ENCODE data around the gene C1QTNF4. TPM values are rescaled to one million over a fixed set of nuclear protein-coding genes. Genes with fewer than 3 reads are reported as not detected.
A peak's percentile ranks its signal among the peaks of the same experiment; 100 is the strongest.
"Not testable (repeated sequence)": the region's sequence is repeated elsewhere in the genome, so short reads cannot be mapped to it uniquely, and the experiment has no call there.

Gene C1QTNF4
- total RNA-seq = 0.45 TPM

DNA sequence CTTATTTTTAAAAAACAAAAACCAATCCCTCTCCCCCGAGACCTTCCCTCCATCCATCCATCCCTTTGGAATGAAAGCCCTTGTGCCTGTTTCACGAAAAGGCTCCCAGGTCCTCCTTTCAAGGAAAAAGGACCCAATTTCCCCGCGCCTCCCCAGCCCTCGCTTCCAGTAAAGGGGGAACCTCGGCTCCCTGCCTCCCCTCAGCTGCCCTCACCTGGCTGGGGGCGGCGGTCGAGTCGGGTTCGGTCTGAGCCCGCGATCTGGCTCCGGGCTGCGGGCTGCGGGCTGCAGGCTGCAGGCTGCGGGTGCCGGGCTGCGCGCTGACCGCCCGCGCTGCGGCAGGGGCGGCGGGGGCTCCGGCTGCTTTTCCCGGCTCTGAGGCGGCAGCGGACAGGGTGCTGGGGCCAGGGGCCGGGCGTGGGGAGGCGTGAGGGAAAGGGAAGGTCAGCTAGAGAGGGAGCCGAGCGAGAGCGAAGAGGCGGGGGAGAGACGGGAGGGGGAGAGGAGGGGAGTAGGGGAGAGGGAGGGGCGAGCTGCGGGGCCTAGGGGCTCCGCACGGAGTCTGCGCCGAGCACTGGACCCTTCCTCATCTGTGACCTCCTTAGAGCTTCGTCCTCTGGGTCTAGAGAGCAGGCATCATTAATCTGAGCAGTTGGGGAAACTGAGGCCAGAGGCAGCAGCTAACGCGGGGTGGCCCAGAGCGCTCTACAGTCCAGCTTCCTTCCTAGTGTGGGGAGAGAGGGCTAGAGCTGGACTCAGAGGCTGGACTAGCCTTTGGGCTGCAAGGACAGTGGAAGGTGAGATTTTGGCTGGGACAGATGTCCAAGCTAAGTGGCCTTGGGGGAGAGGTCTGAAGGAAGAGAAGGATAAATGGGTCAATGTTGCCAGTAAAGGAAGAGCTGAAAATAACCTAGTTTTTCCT lies at the start of gene C1QTNF4:
Gene C1QTNF4 (minus strand): TSS at position 478 of the 922 bp plus-strand sequence. CDS start 3,601 bp downstream, outside the sequence.
- DNase-seq (ENCODE audit: low spot score) = no peak
- ATAC-seq = no peak

DNA sequence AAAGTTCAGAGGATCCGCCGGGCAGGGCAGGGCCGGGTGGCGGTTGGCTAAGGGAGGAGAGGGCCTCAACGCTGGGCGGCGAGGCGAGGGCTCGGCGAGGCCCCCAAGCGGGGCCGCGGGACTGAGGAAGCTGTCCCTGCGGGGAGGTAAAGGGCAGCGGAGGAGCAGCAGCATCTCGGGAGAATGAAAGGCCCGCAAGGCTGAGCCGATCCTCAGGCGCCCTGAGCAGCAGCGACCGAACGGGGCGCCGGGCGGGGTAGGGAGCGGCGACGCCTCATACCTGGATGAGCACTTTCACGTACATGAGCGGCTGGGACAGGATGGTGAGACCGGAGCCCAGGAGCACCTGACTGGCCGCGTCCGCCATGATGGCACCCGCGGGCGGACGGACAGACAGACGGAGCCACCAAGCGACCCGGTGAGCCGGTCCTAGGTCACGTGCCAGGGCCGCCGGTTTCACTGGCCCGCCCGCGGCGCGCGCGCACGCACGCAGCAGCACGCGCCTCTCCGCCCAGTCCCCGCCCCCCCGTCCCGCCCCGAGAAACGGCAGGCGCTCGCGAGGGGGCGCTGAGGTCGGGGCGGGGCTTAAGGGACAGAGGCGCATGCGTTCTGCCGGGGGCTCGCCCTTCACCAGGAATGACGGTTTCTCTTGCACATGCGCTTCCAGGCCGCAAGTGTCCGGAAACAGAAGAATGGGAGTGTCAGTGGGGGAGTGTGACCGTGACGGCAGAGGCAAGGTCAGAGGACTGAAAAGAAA lies 48.1 kb upstream of the C1QTNF4 start, which contains the start of gene MTCH2:
Gene MTCH2 (minus strand): TSS at position 461 of the 757 bp plus-strand sequence. CDS start 94 bp downstream, at position 367.
- peak; percentile 97 for DNase-seq (ENCODE audit: low spot score)

DNA sequence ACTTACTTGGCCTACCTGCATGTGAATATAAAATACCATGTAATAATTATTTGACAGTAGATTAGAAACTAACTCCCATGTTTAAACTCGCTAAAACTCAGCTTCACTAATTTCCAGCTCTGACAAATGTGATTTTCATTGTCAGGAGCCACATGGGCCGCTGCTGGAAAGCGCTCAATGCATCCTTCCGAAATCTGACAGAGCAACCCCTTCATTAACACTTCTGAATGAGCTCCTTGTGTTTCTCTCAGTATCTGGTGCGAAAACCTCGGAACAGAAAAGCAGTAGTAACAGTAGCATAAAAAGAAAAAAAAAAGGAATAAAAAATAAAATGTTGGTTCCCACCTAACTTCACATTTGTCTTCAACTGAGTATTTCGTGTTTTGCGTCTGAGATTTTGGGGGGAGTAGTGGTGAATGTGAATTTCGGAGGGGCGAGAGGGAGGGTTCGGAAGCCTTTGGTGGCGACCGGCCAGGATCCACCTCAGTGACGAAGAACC lies 47.4 kb upstream of the C1QTNF4 start:
- DNase-seq (ENCODE audit: low spot score) = no peak
- no peak for ATAC-seq

More for the DNA sequence above, 48.1 kb upstream of the C1QTNF4 start, which contains the start of gene MTCH2:
- ATAC-seq = peak; percentile 89

DNA sequence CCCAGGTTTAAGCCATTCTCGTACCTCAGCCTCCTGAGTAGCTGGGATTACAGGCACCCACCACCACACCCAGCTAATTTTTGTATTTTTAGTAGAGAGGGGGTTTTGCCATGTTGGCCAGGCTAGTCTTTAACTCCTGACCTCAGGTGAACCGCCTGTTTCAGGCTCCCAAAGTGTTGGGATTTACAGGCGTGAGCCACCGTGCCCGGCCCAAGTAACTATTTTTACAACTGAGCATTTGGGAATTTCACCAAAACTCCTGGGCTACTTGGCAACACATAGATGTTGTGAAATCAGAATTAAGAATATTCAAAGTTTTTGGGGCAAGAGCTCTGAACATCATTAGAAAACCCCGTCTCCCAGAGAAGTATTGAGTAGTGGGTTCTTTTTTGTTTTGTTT lies 46.3 kb upstream of the C1QTNF4 start:
- ATAC-seq (peak; percentile 3), DNase-seq (ENCODE audit: low spot score) (peak; percentile 48)

DNA sequence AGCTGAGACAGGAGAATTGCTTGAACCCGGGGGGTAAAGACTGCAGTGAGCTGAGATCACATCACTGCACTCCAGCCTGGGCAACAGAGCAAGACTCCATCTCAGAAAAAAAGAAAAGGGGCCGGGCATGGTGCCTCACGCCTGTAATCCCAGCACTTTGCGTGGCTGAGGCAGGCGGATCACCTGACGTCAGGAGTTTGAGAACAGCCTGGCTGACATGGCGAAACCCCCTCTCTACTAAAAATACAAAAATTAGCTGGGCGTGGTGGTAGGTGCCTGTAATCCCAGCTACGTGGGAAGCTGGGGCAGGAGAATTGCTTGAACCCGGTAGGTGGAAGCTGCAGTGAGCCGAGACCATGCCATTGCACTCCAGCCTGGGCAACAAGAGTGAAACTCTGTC lies 42.1 kb upstream of the C1QTNF4 start:
- not testable (repeated sequence) for ATAC-seq

DNA sequence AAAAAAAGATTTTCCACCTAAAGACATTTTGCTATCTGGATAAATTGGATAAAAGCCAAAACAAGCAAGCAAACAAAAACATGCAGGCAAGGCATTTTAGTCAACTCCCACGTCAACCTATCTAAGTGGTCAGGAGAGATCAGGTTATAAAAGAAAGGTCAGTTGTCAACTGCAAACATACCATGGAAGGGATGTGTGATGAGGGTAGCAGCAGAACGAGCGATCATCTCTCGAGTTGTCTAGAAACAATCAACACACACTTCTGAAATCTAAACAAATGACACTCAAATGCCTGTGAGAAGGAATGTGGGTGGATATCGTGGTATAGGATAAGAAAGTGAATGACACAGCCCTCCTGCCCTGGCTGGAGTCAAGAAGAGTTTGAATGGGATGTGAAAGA lies 37.3 kb upstream of the C1QTNF4 start:
- no peak for DNase-seq (ENCODE audit: low spot score)
- peak; percentile 48 for ATAC-seq

More for the DNA sequence above, 42.1 kb upstream of the C1QTNF4 start:
- not testable (repeated sequence) for DNase-seq (ENCODE audit: low spot score)

DNA sequence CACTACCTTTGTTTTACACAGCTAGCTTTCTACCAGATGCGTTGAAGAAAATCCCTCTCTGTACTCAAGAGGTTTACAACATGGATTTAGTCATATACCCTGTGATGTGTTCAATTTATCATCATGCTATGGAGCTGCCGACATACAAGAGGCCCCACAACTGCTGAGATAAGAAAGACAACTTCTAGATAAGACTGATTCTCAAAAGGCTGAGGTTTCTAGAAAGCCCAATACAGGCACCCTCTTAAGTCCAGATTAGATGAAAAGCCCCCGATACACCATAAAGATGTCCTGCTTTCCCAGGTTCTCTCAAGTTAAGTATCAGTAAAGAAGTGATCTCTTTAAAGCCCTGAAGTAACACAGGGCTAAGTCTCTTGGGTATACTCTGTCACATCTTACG lies 33.8 kb upstream of the C1QTNF4 start:
- ATAC-seq = no peak
- no peak for DNase-seq (ENCODE audit: low spot score)

DNA sequence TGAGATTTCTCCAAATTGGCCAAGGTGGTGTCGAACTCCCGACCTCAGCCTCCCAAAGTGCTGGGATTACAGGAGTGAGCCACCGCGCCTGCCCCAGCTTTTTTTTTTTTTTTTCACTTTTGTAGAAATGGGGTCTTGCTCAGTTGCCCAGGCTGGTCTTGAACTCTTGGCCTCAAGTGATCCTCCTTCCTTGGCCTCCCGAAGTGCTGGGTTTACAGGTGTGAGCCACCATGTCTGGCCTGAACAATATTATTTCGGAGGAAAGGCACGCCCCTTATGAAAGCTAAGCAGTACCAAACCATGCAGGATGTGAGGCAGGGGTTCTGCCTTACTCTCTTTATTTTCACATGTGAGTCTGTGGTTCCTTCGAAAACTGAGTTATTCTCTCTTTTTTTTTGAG lies 32.0 kb upstream of the C1QTNF4 start:
- ATAC-seq (no peak), DNase-seq (ENCODE audit: low spot score) (no peak)

DNA sequence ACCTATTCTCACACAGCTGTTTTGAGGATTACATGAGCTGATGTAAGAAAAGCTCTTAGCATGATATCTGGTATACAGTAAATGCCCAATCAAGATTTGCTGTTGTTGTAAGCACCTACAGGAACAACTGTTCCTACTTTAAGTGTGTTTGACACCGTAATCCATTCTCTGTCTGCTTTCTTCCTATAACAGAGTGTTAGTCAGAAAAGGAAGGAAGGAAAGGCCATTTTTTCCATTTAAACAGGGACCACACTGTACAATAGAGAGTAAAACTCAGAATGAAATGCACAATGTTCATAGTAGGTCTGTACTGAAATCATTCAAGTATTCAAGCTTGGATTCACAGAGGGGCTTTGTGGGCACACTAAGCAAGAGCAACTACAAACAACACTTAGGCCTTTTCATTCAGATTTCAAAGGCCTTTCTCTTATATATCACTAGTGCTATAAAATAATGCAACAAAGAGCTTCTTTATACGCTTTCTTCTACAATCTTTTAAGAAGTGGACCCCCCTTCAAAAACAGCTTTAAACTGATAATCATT lies 26.7 kb upstream of the C1QTNF4 start:
- no peak for DNase-seq (ENCODE audit: low spot score)
- ATAC-seq = no peak

DNA sequence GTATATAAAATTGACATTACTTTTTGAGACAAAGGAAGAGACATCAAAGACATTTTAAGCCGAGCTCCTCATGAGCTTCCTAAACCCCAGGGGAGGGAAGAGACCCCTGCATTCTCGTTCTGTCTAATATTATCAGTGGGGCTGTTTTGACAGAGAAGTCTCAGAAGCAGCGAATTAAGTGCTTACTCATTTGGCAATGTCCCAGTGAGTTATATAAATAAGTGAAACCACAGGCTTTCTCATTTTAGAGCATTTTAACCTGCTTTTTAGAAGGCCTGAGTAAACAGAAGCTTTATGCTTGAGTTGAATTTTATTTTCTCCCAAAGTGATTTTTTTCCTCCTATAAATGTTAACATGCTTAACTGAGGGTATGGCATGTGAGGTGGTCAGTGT lies 23.2 kb upstream of the C1QTNF4 start:
- DNase-seq (ENCODE audit: low spot score) = no peak
- ATAC-seq = no peak

DNA sequence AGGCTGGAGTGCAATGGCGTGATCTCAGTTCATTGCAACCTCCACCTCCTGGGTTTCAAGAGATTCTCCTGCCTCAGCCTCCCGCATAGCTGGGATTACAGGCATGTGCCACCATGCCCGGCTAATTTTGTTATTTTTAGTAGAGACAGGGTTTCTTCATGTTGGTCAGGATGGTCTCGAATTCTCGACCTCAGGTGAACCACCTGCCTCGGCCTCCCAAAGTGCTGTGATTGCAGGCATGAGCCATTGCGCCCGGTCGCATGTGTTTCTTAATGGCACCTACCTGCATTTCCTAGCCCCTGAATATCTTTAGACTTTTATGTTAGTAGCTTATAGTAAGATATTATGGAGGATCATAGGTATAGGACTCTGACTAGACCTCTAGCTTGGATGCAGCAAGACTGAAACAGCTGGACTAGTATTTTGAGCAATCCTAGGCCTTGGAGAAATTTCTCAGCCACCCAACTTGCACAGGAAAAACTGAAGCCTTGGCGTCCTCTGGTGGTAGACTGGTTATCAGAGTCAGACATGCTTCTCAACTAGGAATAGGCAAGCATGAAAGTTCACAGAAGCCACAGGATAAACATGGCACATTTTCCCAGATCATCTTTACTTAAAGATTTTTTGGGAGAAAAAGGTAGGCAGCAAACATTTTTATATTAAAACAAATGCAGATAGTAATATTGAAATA lies 22.7 kb upstream of the C1QTNF4 start:
- DNase-seq (ENCODE audit: low spot score) (no peak), ATAC-seq (peak; percentile 48)

DNA sequence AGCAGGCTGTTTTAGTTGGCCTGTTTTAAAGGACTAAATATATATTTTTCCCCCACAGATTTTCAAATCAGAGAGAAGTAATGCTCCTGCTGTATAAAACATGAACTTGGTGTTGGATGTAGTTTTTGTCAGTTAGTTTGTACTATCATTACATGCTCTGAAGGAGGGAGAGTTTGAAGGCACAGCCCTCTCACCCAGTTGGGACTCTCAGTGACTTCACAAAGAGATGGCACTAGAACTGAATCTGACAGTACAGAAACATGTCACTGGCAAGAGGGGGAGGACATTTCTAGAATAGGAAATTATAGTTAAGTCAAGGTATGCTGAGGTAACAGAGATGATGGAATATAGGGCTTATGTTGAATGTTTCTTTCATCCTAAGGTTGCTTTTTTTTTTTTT lies 21.0 kb upstream of the C1QTNF4 start:
- no peak for DNase-seq (ENCODE audit: low spot score)
- no peak for ATAC-seq

DNA sequence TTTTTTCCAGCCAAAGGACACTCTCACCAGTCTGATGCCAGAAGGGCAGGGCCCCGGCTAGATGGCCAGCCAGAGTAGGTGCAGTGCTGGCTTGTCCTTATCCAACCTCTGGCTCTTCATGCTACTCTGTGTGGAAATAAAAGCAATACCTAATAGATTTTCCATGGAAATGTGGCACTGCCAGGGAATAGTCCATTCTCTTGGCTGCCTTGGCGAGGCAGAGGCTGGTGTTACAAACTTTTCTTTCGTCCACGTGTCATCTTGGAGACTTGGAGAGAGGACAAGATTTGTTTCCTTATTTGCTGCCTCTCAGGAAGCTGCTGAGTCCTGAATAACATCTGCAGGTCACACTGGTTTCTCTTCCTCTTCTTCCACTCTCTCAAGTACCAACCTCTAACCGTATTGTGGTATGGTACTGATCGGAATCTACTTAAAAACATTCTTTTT lies 17.2 kb upstream of the C1QTNF4 start:
- no peak for DNase-seq (ENCODE audit: low spot score)
- peak; percentile 26 for ATAC-seq

DNA sequence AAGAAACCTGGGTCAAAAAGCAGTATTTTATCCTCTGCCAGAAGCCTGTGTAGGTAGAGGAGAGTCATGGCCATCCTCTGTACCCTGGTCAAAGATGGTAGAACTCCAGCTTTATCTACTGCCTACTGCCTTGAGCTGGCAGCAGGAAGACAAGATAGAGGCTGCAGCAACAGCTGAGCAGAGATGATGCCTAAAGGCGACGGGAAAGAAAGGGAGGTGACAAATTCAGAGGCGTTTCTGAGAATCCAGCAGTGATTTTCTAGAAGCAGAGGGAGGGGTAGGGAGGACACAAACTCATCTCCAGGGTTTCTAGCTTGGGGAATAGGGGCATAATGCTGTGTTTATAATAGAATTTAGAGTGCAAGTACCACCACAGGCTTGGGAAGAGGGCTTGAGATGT lies 15.5 kb upstream of the C1QTNF4 start:
- ATAC-seq (peak; percentile 15), DNase-seq (ENCODE audit: low spot score) (no peak)

DNA sequence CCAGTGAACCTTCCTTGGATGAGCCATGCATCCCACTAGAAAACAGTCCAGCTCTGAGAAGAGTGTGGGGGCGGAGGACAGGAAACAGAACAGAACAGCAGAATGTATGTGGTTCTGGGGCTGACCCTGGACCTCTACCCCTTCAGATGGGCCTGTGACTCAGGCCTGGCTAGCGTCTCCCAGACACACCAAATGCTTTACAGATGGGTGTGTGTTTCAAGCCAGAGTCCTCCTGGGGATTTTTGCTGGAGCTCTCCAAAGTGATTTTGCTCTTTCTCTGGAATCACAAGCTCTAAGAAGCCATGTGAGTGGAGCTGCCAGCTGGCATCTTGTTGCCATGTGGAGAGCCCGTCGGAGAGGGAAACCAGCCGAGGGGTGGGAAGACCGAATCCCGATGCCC lies 13.2 kb upstream of the C1QTNF4 start:
- DNase-seq (ENCODE audit: low spot score) (no peak), ATAC-seq (peak; percentile 6)

DNA sequence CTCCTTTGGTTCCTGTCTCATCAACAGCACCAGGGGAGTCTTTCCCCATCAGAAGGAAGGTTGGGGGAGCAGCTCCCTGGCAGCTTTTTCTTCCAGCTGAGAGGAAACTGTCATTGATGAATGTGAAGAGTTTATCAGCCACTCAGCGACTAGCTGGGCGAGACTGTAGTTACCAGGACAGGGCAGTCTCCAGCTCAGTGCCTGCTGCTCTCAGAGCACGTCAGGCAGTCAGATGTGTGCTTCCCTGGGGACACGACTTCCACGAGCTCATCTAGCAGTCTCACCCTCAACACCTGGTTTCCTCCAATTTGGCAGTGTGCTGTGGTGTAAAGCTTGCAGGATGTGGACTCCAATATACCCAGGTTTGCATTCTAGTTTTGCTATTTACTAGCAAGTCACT lies 12.5 kb upstream of the C1QTNF4 start:
- no peak for DNase-seq (ENCODE audit: low spot score)
- no peak for ATAC-seq

DNA sequence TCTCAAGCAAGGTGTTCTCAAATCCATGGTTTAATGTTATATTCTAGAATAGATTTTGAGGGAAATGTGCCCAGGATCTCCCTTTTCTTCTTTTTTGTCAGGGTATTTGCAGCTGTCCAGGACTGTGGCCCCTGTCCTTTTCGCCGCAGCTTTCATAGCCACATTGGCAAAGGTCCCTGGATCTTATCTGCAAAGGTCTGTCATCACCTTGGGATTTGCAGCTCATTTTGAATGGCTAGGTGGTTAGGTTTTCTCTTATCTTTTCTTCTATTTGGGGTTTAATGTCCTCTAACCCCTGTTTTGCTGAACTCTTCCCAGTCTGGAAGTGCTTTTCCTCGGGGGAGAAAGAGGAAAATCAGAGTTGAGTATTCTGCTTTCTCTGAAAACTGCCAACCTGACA lies 11.7 kb upstream of the C1QTNF4 start:
- no peak for DNase-seq (ENCODE audit: low spot score)
- no peak for ATAC-seq

DNA sequence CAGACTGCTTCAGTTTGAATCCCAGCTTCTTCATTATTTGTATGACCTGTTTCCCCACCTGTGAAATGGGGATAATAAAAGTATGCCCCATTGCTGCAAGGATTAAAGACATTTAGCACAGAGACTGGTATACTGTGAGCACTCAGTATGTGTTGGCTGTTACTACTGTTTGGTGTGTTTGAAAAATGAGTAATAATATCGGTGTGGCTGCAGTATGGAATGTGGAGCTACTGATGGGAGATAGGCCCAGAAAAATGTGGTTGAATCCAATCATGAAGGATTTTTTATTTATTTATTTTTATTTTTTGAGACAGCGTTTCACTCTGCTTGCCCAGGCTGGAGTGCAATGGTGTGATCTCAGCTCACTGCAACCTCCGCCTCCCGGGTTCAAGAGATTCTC lies 9.1 kb upstream of the C1QTNF4 start:
- no peak for DNase-seq (ENCODE audit: low spot score)
- no peak for ATAC-seq

DNA sequence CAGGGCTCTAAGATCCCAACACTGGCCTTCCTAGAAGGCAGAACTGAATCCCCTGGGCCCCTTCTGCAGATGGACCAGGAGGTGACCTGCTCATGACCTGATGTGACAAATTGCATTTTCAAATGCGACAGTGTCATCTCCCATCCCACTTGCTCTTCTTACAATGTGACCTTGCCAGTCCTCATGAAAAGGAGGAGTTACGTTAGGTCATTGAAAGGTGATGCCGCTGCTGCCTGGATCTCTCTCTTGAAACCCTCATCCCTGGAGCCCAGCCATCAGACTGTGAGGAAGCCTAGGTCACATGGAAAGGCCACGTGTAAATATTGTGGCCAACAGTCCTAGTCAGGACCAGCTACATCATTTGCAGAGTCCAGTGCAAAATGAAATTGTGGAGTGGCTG lies 5.7 kb upstream of the C1QTNF4 start:
- ATAC-seq (peak; percentile 44), DNase-seq (ENCODE audit: low spot score) (no peak)

DNA sequence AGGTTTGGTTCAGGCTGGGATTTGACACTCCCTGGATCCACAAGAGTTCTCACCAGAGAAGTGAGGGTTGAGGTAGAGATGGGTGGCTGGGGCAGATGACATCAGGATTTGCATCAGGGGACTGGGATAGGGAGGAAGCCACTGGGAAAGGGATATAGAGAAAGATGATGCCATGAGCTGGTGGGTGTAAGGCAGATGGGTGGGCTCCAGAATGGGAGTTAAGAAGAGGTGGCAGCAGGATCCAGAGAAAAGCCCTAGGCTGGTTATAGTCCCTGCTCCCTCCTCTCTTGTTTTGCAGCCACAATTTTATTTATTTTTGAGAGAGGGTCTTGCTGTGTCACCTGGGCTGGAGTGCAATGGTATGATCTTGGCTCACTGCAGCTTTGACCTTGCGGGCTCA lies 1.8 kb upstream of the C1QTNF4 start:
- ATAC-seq = no peak
- no peak for DNase-seq (ENCODE audit: low spot score)

DNA sequence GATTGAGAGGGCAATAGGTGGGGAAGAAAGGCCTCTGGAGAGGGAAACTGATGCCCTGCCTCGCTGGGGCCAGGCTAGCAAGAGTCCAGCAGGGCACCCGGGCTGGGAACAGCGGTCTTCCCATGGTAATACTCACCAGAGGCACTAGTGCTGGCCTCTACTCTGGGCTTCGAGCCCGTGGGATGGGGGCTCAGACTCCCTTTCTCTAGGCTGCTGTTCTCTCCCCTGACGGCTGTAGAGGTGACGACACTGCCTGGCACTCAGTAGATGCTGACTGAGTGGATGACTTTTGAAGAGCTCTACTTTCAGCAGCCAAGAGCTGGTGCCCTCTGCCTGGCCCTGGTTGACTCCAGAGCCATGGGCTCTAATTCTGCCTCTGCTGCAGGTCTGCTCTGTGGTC lies 818 bp upstream of the C1QTNF4 start:
- peak; percentile 55 for ATAC-seq
- no peak for DNase-seq (ENCODE audit: low spot score)

All from left lobe of liver (tissue), 2 donors.